GM06990 (cell line): ENCODE results near the gene SLC6A5.

Source experiments
- DNase-seq: peaks from one replicate; pipeline ENCODE4 v3.0.0-alpha.2; 2011; ENCODE audit not compliant: insufficient read length; ENCODE audit errors: extremely low read depth
- H3K27me3 ChIP-seq: replicated peaks from 2 replicates; pipeline ENCODE4 v1.6.0; 2011; ENCODE audit warnings: low read length; ENCODE audit not compliant: control insufficient read depth, insufficient read depth
- H3K36me3 ChIP-seq: 2 replicates; pipeline ENCODE4 v1.5.1; 2011; ENCODE audit warnings: low read length; ENCODE audit not compliant: control insufficient read depth, insufficient read depth
- H3K4me3 ChIP-seq: replicated peaks from 2 replicates; pipeline ENCODE4 v1.5.1; 2011; ENCODE audit warnings: low read depth, mild to moderate bottlenecking, control low read depth, low read length
- CTCF ChIP-seq: IDR thresholded peaks from 2 replicates; pipeline ENCODE4 v1.5.1; 2011; ENCODE audit warnings: low read length, control low read depth, mild to moderate bottlenecking, inconsistent platforms; ENCODE audit not compliant: insufficient read depth, poor library complexity, severe bottlenecking

Gene SLC6A5

GRCh38 chr11:20594274-20595061, 4.9 kb upstream of the SLC6A5 start:
- H3K27me3 ChIP-seq: no peaks in the 10 kb centered on the region; the same call in 1 of the 2 replicates

GRCh38 chr11:20595101-20595500, 4.3 kb upstream of the SLC6A5 start:
- DNase-seq: no peak
- no peaks in the 10 kb centered on the region; the same call in 1 of the 2 replicates for H3K27me3 ChIP-seq
- no peaks in the 10 kb centered on the region for H3K36me3 ChIP-seq

More at GRCh38 chr11:20594274-20595061, 4.9 kb upstream of the SLC6A5 start:
- Histone ChIP-seq H3K4me3 (no peak overlapping the region), H3K36me3 (no peaks in the 10 kb centered on the region)
- TF ChIP-seq CTCF: no peak
- no peak for DNase-seq

GRCh38 chr11:20596205-20597153, 2.9 kb upstream of the SLC6A5 start:
- no peaks in the 10 kb centered on the region; the same call in 1 of the 2 replicates for H3K27me3 ChIP-seq
- no peak for DNase-seq
- no peak overlapping the region for H3K4me3 ChIP-seq
- no peaks in the 10 kb centered on the region for H3K36me3 ChIP-seq
- no peak for TF ChIP-seq CTCF

More at GRCh38 chr11:20595101-20595500, 4.3 kb upstream of the SLC6A5 start:
- H3K4me3 ChIP-seq: no peak overlapping the region
- TF ChIP-seq CTCF: no peak

GRCh38 chr11:20597154-20597679, 2.2 kb upstream of the SLC6A5 start:
- no peak for TF ChIP-seq CTCF
- Histone ChIP-seq H3K4me3 (no peak overlapping the region), H3K27me3 (no peaks in the 10 kb centered on the region; the same call in 1 of the 2 replicates), H3K36me3 (no peaks in the 10 kb centered on the region)
- no peak for DNase-seq

GRCh38 chr11:20597680-20598484, 1.5 kb upstream of the SLC6A5 start:
- H3K4me3 ChIP-seq: no peak overlapping the region
- TF ChIP-seq CTCF: no peak
- DNase-seq: no peak
- H3K27me3 ChIP-seq: no peaks in the 10 kb centered on the region; the same call in 1 of the 2 replicates
- H3K36me3 ChIP-seq: no peaks in the 10 kb centered on the region
